Putamen (tissue), 1 donor: Measurements from ENCODE around the gene RTP3.
A peak's percentile ranks its signal among the peaks of the same experiment; 100 is the strongest.
"Not testable (repeated sequence)": the region's sequence is repeated elsewhere in the genome, so short reads cannot be mapped to it uniquely, and the experiment has no call there.

Source experiments
- DNase-seq: peaks from one replicate; pipeline ENCODE4 v3.0.0-alpha.2; 2016; ENCODE audit warnings: low spot score

RTP3 gene

DNA sequence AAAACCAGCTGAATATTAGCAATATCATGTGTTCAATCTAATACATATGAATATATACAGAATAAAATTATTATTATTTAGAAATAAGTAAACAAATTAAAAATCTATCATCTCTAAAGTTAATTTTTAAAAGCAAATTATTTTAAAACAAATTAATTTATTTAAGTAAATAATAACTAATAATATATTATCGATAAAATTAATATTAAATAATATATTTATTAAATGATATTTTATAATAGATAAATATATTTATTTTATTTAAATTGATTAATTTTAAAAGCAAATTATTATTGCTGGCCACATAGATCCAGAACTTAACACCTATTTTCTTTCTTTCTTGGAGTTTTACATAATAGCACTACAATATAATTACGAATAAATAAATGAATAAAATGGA lies 22.2 kb downstream of the RTP3 start:
- DNase-seq = no peak

DNA sequence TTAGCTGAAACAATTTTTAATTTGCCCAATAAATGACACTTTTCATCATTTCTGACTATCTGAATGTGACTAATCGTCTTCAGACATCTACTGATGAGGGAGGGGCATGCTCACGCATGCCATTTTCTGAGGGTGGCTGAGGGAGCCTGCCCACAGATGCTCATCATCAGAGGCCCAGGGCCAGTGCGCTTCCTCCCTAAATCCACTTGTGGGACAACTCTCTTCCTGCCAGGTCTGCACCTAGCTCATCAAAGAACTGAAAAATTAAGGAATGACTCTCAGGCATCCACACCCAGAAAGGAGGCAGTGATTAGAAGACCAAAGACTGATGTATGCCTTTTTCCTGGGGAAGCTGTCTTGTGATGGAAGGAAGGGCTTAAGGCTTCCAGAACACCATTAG lies 22.8 kb downstream of the RTP3 start:
- no peak for DNase-seq

DNA sequence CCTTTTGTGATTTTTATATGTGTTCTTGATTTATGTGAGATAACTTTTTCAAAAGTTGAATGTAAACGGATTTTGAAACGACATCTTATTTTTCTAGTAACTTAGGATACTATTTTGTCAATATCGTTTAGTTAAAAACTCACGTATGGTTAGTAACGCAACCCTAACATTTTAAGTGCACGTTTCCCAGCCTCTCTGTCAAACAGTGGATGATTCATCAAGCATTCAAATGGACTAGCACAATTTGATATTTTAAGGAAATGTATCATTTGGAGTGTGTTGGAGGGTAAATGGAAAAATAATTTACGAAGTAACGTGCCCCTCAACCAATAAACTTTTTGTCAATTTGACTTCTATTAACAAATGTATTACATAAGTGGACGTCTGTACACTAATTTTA lies 23.3 kb downstream of the RTP3 start:
- DNase-seq = no peak

DNA sequence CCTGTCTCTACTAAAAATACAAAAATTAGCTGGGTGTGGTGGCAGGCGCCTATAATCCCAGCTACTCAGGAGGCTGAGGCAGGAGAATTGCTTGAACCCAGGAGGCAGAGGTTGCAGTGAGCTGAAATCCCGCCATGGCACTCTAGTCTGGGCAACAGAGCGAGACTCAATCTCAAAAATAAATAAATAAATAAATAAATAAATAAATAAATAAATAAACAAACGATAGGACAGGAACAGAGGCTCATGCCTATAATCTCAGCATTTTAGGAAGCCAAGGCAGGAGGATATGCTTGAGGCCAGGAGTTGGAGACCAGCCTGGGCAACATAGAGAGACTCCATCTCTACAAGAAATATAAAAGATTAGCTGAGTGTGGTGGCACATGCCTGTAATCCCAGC lies 24.4 kb downstream of the RTP3 start:
- DNase-seq = not testable (repeated sequence)

DNA sequence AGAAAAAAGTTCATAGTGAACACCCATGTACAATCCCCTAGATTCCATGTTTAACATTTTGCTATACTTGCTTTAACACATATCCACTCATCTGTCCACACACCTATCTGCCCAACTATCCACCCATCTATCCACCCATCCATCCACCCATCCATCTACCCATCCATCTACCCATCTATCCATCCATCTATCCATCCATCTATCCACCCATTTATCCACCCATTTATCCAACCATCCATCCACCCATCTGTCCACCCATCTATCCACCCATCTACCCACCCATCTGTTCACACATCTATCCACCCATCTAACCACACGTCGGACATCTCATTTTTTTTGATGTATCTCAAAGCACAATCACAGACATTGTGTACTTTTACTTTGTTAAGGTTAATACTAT lies 25.8 kb downstream of the RTP3 start:
- DNase-seq = no peak

DNA sequence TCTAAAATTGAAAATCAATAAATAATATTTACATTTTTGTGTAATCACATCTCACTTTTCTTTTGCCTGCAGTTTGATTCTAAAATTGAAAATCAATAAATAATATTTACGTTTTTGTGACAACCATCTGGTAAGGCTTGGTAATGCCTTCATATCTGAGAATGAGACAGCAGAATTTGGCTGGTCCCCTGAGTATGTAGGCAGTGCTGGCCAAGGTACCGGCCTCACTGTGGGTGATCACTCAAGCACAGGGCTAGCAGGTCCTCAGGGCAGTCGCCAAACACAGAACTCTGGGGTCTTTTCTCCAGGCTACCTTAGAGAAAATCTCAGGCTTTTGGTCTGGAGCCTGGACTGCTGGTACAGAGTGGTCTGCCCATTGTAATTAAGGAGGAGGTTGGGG lies 26.2 kb downstream of the RTP3 start:
- DNase-seq = no peak

DNA sequence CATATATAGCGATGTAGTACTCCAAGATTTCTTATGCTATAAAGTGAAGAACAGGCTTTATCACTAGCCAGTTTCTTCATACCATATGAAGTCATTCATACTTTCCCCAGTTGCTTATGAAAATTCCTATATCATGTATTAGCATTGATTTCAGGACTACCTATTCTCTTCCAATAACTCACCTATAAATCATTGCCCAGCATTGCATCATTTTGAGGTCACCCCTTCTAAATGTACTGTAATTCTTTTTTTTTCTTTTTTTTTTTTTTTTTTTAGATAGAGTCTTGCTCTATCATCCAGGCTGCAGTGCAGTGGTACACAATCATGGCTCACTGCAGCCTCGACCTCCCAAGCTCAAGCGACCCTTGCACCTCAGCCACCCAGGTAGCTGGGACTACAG lies 27.1 kb downstream of the RTP3 start:
- no peak for DNase-seq

DNA sequence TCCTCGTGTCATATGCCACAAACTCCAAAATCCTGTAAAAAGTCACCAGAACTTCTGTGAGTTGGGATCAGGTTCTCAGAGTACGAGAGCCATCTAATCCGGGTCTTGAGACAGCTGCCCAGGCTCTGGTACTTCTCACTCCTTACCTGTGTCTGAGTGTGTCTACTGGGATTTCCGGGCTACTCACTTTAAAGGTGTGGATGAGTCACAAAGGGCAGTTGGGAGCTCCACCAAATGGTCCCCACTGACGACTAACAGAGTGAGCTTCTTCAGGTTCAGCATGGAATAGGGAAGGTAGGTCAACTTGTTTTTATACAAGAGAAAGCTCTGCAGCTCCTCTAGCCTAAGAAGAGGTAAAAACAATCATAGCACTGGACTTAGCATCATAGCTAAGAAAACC lies 29.5 kb downstream of the RTP3 start:
- no peak for DNase-seq

DNA sequence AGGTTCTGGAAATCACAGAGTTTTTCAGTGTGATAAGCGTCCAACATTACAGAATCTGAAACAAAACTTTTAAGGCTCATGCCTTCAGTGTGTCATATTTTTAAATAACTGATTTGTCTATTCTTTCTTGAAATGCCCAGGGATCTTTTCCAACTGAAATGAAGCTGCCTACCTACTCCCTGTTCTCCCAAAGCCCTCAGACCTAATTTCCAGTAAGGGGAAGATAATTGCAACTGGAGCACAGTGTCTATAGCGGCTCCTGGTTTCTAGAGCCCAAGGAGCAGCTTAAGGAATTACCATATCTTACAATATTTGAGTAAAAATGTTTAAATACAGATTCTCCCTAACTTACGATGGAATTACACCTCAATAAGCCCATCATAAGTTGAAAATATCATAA lies 35.3 kb downstream of the RTP3 start:
- DNase-seq = no peak

DNA sequence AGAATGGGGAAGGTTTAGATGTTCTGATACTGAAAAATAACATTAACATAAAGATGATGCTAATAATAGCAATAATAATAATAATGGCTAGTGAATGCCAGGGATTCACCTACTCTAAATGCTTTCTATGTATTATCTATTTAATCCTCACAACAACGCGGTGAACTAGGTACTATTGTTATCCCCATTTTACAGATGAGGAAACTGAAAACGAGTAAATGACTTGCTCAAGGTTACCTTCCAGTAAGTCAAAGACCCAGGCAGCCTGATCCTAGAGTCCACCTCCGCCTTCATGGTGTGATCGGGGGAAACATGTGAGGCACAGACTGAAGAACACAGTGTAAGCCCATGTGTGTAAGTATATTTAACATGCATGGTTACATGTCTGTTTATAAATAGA lies 38.0 kb downstream of the RTP3 start:
- no peak for DNase-seq

DNA sequence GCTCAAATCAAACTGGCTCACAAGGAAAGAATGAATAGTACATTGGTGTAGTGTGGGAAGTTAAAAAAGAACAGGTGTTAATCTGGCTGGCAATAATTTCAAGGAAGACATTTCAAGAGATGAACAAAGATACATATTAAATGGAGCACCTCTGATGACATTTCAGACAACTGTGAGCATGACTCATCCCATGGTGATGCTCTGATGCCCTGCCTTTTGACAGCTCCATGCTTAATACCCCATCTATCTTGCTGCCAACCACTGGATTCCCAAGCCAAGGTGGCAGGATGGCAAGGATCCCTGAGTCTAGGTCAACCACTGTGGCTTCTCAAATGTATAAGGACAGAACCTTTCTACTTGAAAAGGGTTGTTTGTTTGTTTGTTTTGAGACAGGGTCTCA lies 39.0 kb downstream of the RTP3 start:
- no peak for DNase-seq

DNA sequence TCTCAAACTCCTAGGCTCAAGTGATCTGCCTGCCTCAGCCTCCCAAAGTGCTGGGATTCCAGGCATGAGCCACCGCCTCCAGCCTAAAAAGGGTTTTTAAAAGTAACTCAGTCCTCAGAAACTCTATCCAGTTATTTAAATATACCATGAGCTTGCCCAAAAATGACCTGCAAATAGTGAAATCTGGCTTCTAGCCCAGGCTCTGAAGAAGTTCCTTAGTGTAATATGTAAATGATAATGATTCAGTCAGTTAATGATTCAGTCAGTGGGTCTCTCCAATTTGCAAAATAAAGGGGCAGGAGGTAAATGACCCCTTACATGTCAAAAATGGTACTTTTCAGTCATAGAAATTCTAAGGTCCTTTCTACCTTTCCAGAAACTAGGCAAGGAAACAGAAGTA lies 39.5 kb downstream of the RTP3 start:
- no peak for DNase-seq

DNA sequence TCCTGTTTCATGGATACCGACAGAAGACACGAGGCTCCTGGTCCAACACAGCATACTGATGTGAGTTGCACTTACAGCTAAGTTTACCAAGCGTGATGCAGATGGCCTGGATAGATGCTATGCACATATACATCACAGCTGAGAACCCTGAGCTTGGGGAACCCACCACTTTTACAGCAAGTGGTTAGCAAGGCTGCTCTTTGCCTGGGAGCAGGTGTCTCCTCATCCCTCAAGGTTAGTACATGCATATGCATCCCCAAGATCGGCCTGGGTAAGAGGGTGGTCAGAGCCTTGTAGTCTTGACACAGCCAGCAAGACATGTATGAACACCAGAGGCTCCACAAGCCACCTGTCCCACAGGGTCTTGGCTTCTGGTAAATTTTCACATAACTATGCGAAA lies 40.0 kb downstream of the RTP3 start:
- no peak for DNase-seq

DNA sequence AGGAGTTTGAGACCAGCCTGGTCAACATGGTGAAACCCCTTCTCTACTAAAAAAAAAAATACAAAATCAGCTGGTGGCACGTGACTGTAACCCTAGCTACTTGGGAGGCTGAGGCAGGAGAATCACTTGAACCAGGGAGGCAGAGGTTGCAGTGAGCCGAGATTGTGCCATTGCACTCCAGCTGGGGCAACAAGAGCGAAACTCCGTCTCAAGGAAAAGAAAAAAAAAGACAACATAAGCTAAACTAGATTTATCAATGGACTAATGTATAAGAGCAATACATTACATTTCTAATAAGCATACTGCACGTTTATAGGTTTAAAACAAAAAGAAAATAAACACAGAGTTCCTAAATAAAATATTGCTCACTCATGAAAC lies 40.6 kb downstream of the RTP3 start:
- DNase-seq = not testable (repeated sequence)

DNA sequence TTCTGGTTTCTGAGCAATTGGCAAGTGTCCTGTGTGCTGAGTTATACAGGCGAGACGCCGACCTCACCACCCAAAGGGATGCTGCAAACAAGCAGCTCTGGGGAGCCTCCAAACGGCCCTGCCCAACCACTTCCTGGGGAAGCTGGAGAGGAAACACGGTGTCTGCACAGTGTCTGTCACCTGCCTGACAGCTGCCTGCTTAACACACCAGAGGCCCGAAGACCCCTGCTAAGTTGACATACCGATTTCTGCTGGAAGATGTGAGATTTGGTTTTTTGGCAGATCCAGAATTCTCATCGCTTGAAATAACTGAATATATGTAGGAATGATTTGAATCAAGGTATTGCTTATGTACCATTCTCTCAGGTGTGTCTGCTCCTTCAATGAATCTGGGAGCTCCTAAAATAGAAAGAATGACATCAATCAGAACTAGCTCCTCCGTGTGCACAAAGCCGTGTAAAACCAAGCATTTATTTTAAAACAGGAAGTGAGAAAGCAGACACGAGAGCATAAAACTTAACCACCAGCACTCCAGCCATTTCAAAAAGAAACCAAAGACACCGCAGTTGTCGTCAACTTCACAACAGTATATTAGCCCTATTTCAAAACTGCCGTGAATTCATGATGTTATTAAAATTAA lies 41.1 kb downstream of the RTP3 start:
- peak; percentile 33 for DNase-seq

DNA sequence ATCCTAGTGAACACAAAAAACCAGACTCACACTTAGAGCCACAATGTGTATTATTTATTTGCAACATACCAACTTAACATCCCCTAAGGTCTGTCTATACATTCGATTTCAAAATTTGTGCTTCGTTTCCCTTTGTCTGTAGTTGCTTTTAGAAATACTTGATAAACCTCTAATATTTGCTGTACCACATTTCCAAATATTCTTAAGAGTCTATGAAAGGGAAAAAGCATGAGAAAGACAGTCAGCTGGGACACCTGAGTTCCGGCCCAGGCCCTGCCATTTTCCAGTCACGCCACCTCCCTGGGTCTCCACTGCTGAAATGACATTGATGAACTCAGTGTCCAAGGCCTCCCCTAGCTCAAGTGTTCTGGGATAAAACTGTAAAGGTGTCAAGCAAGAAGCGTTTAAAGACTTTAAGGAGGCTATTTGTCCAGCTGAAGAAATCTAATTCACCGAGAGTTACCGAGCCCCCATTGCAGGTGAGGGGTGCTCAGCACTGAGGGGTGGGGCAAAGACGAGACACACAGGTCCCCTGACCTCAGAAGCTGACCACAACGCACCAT lies 41.7 kb downstream of the RTP3 start:
- DNase-seq = no peak

DNA sequence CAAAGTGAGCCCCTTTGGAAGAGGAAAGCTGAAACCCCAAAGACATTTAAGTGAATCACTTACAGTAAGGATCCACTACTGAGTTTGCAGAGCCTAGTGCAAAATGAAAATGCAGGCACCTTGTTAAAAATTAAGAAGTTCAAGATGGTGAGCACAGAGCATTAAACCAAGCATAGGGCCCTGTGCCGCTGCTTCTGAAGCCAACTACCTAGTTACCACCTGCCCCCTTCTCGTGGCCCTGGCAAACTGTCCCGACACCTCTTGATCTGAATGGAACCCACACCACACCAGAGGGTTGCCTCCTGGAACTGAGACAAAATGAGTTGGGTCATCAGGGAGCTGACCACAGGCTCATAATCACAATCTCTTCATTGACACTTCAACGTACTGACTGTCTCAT lies 42.8 kb downstream of the RTP3 start:
- no peak for DNase-seq

DNA sequence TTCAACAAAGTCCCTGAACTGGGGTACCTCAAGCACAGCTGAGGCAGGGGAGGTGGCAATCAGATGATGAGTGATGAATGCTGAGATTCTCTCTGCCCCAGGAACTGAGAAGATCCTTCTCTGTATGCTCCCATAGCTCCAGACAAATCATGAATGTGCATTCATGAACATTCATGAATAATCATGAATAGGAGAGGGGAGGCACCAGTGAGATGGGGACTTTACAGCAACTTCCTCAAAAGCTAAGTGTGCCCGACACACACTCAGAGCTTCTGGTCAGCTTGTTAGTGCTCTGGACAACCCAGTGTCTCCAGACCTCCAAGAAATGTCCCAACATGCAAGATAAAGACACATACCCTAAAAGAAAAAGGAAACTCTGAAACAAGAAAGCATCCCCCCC lies 44.1 kb downstream of the RTP3 start:
- no peak for DNase-seq

DNA sequence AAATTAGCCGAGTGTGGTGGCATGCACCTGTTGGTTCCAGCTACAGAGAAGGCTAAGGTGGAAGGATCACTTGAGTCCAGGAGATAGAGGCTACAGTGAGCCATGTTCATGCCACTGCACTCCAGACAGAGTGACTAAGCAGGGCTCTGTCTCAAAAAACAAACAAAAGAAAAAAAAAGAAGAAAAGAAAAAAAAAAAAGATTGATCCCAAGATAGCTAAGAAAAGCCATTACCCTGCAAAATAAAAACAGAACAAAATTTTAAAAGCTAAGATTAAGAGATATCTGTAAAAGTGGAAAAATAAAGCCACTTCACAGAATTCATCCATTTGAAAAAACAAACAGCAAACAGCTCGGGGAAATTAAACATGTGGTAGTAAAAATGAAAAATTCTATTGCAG lies 44.6 kb downstream of the RTP3 start:
- DNase-seq = no peak

DNA sequence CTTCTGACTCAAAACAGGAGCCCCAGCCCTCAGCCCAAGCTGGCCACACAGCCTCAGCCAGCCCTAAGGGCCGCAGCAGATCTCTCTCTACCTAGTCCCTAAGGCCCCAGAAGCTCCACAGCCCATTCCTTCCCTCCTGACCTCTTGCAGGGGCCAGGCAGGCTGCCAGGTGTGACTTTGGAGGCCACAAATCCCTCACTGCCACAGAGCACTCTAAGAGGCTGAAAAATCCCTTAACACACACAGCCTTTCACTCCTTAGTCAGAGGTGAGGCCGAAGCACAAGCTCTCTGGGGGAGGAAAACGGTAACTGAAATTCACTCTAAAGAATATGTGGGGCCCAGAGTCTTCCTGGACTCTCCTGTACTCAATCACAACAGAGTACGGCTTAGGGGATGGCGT lies 45.0 kb downstream of the RTP3 start:
- no peak for DNase-seq

DNA sequence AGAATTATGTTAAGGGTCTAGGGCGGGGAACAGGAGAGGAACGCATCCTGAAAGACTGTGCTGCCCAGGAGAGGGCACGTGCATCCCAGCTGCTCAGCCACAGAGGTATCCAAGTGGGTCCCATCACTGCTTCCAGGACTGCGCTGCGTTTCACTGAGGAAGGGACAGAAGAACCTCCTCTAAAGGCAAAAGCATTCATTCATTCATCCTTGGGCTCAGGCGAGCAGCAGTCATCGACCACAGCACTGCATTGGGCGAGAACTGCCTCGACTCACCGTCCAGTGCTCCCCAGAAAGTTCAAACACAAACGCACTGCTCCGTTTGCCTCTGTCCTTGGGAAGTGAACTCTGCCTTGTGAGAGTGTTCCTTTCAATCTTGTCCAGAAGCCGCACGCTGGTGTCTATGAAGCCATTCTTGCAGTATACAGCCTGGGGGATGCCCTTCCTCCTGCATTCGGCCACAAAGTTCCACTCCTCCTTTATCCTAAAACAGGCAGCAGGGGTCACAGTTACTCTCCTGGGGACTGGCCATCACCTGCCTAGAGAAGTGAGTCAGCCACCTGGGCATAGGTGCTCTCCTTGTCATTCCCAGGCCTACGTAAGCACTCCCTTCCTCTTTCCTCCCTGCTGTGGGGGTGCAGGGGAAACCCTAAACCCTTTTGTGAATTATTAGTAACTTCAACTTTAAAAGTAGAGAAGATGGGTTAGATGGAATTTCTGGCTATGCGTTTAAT lies 47.2 kb downstream of the RTP3 start:
- DNase-seq = no peak

DNA sequence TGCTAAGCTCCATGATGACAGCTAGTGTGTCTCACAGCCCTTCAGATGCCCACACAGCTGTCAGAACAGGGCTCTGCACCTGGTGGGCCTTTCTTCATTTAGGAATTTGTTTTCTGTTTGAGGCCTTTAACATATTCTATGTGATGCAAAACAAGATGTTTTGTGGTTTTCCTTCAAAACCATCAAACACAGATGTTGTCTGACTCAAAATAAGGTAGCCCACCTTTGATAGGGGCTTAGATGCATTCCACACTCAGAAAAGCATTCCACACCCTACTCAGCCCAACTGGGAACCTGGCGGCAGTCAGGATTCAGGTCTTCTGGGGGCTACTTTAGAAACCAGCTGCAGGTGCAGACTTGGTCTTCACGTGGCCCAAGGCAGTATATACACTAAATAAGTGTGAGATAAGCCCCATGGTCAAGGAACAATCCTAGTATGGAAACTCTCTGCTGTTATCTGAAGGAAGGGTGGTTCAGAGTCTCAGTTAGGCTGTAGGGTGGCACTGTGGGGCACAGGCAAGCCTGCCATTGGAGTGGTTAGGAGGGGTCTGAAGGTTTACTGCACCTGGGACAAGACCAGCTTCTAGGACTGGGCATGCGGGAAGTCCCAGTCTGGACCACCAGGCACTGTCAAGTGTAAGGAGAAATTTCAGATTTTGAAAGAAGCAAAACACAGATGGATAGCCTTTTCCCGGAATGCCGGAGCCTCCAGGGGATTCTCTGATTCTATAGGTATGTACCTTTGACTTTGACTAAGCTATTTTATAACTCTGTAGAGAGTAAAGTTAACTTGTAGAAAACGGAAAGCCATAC lies 48.2 kb downstream of the RTP3 start:
- no peak for DNase-seq

DNA sequence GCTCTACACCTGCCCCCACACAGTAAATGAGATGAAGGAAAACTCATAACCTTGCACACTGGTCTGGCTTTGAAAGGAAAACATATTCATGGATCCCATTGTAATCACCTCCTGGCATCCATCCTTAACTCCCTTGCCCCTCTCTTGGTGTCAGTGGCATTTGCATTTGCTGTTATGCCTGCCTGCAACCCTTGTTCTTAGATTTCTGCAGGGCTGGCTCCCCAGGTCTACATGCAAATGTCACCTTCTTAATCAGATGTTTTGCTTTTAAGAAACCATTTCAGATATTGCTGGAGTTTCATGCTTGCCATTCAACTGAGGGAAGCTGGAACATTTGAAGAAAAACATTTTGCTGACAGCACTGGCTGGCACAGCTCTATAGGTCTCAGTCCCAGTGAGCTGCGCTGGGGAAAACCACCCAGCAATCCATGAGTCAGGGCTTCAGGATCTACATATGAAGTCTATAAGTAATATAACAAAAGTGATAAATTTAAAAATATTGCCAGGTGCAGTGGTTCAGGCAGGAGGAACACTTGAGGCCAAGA lies 49.2 kb downstream of the RTP3 start:
- no peak for DNase-seq
